HS-5 (cell line): ENCODE measurements around the gene RNF151.

Experiments
- DNase-seq: peaks from one replicate; pipeline ENCODE4 v3.0.0-alpha.2; 2012; ENCODE audit warnings: low read depth

Gene RNF151

DNA sequence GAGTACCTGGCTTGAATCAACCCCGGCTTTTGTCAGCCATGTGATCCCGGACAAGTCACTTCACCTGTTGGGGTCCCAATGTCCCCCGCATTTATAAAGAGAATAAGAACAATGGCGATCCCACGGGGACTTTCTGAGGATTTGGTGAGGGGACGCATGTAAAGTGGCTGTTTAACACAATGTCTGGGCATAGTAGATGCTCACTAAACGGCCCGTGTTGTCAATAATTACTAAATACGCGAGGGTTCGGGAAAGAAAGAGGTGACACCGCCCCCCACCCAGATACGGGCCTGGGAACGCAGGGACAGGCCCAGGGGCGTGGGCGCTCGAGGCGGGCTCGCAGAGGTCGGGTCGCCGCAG, 24.9 kb downstream of the RNF151 start:
- DNase-seq = no peak

DNA sequence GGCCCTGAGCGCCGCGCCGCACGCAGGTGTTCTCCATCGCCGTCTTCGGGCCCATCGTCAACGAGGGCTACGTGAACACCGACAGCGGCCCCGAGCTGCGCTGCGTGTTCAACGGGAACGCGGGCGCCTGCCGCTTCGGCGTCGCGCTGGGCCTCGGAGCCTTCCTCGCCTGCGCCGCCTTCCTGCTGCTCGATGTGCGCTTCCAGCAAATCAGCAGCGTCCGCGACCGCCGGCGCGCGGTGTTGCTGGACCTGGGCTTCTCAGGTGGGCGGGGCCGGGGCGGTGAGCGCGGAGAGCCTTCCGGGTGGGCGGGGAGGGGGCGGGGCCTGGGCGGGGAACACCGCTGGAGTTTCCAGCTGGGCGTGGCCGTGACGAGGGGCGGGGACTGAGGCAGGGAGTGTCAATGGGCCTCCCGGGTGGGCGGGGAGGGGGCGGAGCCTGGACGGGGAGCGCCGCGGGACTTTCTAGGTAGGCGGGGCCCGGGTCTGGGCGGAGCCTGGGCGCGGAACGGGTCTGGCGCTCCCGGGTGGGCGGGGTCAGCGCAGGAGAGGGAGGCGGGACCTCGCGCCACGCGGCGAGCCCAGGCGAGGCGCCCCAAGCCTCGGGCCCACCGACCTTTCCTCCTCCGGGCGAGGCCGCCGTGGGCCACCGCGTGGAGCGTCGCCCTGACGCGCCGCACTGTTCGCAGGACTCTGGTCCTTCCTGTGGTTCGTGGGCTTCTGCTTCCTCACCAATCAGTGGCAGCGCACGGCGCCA, 25.5 kb downstream of the RNF151 start:
- DNase-seq = no peak

DNA sequence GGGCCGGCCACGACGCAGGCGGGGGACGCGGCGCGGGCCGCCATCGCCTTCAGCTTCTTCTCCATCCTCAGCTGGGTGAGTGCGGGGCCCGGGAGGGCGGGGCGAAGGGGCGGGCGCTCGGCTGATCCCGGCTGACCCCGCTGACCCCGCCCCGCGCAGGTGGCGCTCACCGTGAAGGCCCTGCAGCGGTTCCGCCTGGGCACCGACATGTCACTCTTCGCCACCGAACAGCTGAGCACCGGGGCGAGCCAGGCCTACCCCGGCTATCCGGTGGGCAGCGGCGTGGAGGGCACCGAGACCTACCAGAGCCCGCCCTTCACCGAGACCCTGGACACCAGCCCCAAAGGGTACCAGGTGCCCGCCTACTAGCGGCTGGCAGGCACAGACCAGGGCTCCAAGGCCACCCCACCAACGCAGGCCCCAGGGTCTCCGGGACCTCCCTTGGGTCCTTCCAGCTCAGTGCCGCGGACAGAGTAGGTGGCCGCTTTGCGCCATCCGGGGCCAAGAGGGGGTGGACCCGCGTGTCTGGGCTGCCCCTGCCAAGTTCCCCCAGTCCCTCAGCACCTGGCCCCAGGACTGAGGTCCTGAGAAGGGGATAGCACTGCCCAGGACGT, 26.2 kb downstream of the RNF151 start:
- DNase-seq = no peak

DNA sequence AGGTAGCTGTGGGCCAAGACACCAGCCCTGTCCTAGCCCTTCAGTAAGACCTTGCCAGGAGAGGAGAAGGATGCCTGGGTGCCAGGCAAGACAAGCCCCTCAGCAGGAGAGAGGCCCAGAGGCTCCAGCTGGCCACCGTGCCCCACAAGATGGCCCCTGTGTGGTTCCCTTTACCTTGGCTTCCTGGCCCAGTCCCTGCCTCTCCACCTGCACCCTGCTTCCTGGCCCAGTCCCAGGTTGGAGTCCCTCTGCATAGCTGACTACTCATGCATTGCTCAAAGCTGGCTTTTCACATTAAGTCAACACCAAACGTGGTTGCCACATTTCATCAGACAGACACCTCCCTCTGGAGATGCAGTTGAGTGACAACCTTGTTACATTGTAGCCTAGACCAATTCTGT, 27.1 kb downstream of the RNF151 start:
- DNase-seq = no peak

DNA sequence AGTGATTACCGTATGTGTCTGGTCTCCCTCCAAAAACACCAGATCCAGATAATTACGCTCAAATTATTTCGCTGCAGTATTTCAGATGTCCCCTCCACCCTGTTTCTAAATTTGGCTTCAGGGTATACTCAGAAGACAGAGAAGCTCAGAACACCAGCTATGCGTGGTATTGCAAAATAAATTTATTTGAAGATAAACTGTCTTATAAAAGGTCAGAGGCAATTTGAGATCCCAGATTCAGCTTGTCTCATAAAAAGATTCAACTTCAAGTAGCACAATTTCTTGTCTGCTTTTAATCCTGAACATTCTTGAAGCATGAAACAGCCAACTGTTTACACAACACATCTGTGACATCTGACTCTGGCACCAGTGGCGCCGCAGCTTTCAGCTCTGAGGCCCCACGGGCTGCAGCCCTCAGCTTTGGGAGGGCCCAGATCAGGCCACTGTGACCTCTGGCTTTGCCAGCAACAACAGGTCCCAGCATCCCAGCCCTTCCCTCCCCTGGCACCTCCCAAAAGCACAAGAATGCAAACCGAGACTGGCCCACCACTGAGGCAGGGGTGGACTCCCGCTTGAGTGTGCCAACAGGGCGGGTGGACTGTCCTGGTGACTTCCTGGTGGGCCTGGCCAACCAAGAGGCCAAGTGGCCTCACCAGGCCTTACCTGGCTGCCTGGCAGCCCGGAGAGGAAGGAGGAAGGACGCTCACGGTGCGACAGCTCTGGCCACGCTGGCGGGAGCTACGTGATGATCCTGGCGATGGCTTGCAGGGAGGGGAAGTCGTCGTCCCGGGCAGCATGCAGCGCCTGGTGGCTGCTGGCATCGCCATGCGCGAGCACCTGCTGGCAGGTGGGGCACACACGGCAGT, 31.1 kb downstream of the RNF151 start:
- DNase-seq = no peak

DNA sequence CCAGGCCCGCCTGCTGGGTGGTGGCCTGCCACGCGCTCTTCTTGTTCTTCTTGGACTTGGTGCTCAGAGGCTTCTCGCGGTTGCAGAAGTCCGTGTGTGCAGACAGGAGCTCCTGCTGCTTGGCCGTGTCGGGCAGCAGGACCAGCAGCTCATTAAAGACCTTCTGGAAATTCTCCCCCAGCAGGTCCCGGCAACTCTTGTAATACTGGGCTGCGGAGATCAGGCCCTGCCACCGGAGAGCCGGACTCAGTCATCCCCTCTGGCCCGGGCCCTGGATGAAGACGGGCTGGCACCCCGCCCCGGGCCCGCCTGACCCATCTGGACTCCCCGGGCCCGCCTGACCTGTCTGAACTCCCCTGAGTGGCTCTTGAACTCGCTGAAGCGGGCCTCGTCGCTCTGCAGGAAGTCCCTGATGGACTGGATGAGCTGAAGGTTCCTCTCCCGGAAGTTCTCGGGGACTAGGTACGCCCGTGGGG, 31.7 kb downstream of the RNF151 start:
- DNase-seq = no peak

DNA sequence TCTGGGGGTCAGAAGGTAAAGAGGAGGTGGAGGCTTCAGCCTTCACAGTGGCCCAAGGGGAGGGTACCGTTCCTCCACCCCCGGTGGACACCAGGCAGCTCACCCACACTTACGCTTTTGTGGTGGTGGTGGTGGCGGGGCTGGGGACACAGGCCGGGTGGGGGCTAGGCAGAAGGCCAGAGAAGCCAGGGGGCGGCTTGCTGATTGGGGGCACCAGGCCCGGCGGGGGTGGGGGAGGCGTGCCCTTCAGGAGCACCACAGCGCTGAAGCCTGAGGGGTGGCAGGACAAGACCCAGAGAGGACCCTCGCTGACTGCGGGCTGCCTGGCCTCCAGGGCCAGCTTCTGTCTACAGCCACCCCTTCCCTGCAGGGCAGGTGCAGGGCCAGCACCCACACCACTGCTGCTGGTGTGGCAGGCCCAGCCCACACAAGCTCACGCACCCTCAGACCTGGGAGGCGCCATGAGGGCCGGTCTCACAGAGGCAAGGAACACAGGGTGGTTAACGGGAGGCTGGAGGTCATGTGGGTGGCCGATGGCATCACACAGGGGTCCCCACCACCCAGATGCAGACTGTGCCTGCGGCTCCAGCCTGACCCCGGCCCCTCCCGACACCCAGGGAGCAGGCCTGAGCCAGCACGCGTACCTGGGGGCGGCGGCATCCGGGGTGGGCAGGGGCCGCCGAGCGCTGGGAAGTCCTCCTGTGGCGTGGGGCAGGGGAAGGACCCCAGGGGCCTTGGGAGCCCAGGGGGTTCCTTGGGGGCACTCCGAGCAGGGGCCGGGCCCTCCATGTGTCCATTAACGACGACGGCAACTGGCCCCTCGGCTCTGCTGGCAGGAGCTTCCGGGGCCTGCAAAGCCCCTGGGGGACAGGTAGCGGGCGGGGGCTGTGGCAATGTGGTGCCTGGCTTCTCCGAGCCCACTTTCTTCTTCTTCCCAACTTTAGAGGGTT, 32.5 kb downstream of the RNF151 start:
- DNase-seq = no peak

DNA sequence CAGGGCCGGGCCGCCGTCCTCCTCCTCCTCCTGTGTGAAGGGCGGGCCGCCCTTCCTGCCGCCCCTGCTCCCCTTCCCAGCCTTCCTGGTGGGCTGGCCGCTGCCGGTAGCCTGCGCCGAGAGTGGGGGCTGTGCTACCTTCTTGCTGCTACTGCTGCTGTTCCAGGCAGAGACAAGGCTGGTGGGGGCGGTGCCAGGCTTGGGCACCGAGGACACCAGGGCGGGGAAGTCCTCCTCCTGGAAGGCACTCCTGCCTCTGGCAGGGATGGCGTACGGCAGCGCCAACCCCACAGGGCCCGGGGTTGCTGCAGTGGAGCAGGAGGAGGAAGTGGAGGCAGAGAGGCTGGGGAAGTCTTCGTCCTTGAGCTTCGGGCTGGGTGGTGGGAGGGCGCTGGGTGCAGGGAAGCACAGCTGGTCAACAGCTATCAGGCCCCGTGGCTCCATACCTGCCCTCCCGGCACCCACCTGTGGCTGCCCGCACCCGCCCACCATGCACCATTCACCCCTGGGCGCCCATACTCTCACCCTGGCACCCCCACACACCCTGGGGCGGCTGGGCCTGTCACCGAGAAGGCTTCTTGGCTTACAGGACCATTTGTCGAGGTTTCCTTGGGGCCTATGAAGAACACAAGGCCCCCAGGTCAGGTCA, 33.3 kb downstream of the RNF151 start:
- no peak for DNase-seq

DNA sequence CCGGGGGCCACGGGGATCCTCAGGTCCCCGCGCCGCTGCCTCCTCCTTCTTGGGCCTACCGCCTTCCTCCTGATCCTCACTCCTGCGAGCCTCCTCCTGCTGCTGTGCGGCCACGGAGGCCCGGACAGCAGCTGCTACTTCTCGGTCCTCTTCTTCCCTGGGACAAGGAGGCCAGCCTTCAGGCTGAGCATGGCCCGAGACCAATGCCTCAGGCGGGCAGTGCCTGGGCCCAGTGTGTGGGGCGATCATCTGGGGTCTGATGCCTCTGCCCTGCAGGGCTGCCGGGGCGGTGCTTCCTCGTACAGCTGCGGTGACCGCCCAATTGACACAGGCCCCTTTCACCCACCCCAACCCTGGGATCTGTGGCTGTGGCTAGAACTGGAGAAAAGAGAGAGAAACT, 34.4 kb downstream of the RNF151 start:
- no peak for DNase-seq

DNA sequence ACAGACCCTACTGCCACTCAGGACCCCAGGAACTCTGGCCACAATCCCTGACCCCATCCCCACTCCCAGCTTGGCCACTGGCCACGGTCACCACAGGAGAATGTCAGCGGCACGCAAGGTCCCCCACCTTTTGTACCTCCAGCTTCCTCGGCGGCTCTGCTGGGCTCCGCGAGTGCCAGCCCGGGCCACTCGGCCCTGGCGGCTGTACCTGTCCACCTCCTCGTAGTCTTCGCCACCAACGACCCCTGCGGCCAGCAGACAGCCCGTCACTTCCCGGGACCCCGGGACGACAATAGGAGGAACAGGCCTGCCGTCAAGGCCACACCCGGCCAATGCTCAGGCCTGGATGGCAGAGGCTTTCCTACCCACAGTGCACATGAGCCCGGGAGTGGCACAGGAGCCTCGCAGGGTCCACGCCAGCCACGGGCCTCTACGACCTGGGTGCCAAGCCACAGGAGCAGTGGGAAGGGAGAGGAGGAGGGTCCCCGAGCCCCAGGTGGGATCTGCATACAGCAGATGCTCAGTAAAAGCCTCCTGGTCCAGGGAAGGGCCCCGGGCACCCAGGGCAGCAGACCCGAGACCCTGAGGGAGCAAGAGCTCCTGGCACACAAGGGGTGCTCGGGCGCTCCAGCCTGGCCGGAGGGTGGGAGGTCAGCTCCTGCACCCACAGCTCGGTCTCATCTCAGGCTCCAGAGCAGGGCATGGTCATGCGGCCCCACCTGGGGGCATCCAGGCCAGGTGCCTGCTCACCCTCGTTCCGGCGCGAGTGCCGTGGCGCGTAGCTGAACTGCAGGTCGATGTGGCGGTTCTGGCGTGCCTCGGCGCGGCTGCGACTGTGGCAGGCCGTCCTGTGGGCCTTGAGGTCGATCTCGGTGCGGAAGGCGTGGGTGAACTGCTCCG, 35.0 kb downstream of the RNF151 start:
- DNase-seq = no peak

DNA sequence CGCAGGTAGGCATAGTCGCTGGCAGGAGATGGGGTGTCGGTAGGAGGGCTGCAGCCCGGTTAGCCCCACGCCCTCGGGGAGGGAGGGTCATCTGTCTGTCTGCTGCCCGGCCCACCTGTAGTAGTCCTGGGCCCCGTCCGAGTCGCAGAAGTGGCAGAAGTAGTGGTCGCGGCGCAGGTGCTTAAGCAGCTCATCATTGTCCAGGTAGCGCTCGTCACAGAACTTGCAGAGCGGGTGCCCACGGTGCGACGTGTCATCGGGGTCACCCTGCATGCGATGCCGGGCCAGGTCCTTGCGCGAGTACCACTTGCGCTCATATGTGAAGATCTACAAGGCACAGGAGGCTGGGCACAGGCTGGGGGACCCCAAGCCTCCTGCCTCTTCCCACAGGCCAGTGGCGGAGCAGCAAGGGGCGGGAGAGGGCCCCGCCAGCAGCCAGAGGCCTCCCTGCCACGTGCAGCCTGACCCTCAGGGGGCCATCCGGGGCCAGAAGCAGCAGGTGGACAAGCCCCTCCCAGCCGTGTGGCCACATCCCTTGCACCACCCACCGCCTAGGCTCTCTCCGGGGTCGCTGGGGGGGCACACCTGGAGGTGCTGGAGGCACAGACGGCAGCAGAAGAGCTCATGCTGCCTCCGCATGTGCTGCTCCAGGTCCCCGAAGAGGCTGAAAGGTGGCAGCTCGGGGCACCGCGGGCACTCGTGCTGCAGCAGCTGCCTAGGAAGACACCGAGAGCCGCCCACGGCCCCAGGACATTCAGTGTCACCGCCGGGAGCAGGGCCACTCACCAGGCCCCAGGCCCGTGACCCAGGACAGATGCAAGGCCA, 36.0 kb downstream of the RNF151 start:
- no peak for DNase-seq

DNA sequence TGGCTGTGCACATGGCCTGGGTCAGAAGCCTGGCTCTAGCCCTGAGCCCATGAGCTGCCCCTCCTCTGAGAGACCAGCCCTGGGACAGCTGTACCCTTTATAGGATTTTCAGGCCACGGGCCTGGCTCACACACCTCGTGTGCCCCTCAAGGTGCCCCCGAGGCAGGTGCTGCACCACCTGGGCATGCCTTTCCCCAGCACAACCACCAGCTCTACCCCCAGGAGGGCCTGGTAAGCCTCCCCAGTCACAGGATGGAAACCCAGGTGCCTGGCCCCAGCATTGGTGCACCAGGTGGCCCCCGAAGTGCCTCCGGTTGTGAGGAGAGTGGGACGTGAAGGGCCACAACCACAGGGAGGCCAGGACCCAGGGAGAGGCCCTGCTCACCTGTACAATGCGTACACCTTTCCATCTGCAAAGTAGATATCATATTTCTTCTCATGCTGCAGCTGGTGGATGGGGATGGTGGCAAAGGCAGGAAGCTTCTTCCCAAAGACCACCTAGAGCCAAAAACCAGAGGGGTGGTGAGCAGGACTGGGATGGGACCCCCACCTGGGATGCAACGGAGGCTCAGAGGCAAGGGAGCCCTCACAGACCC, 36.7 kb downstream of the RNF151 start:
- DNase-seq = no peak

DNA sequence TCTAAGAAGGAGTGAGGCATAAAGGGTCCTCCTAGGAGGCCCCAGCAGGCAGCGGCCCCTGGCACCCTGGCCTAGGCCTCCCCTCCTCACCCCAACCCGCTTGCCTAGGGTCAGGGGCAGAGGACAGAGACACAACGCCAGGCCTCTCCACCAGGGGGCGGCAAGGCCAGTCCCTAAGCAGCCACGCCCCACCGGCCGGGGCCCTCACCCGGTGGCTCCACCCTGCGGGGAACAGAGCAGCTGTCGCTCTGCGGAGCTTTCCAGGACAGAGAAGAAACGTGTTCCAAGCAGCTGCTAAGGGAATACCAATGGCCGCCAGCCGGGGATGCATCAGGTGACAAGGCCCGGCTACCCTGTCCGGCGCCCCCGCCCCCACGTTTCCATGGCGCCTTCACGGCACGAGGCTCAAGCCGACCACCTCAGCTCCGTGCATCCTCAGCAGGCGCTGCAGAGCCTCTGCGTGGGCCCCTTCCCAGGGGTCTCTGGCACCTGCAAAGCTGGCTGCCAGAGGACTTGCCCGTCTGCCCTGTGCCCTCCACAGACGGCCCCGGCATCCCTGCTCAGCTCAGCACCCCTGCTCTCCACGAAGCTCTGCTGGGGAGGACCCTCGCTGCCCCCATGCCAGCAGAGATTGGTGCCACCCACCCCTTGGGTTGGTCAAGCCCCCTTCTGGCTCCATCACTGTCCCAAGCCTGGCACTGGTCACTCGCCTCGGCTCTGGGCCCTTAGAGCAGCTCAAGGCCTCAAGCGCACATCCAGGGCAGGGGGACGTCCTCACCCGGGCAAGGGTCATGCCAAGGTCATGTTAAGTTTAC, 37.4 kb downstream of the RNF151 start:
- no peak for DNase-seq

DNA sequence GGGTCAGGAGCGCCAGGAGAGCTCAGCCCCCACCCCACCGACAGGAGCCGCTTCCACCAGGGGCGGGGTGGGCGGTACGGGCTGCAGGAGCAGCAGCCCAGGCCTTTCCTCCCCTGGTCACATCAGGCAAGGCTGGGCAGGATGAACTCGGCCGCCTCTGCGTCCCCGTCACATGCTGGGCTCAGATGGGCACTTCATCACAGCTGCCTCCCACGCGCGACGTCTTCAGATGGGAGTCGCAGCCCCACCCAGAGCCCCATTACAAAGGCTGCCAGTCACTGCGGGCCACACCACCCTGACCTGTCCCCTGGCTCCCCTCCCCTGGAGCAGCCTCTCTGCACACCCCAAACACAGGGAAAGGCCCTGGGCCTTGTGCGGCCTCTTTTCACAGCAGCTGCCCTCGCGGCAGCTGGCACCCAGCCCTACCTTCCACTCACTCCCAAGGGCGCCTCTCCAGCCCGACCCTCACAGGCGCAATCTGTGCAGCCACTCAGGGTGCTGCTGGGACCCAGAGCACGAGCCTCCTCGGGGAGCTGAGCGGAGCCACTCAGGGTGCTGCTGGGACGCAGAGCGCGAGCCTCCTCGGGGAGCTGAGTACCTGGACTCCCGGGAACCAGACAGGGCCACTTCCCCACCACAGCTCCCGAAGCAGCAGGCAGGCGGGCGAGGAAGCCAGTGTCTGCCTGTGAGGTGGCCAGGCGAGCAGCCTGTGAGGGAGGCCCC, 38.3 kb downstream of the RNF151 start:
- DNase-seq = no peak

DNA sequence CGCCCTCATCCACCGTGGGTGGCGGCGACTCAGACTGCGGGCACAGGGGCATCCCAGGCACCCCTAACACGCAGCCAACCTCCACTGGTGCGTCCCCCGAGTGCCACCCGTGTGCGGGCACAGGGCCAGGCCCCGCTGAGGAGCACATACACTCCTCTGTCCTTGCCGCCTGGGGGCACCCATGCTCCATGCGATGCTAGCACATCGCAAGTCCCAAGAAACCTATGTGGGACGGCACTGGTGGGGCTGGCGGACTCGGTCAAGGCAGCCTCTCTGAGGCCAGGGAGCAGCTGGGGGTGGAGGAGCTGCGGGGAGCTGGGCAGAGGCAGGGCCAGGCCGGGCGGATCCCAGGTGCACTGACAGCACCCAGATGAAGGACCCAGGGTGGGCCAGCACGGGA, 39.0 kb downstream of the RNF151 start:
- no peak for DNase-seq

DNA sequence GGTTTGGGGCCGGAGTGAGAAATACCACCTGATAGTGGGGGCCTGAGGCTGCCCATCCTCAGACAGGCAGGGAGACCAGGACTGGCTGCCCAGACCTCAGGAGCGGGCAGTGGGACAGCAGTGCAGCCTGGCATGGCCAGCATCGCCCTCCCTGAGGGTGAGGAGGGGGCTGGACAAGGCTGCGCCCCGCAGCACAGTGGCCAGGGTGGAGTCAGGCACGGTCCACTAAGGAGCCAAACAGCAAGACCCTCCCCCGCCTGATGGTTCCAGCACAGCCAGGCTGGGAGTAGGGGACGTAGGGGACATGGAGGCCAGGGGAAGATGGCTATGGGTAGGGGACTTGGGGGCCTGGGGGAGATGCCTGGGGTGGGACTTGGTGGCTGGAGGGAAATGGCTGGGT, 39.7 kb downstream of the RNF151 start:
- no peak for DNase-seq

DNA sequence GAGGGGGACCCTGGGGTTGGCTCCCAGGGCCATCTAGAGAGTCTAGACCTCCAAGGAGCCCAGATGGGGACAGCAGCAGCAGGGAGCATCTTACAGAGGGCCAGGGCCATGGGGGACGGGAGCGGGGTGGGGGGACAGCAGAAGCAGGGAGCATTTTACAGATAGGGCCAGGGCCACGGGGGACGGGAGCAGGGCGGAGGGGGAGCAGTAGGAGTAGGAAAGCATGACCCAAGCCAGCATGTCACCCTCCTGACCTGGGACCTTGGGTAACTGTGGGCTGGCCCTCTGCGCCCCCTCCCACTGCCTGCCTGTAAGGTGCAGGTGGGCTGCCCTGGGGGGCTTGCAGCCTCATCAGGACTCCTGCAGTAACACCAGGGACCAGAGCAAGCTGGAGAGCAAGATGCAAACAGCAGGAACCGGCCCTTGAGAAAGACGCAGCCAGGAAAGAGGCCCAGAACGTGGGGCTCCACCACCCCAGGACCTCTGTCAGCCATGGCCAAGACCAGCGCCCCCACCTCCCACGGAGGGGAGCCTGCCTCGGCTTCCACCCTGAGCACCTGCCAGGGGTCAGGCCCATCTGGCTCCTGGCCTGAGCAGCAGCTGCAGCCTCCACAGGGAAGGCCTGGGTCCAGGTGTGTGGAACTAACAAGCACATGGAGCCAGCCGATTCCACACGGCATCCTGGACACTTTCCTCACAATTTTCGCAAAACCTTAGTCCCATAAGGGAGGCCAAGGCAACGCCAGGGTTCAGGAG, 40.6 kb downstream of the RNF151 start:
- no peak for DNase-seq
